AG04450 (cell line): Measurements from ENCODE around the gene FIS1. TPM values are rescaled to one million over a fixed set of nuclear protein-coding genes. Genes with fewer than 3 reads are reported as not detected.
A peak's percentile ranks its signal among the peaks of the same experiment; 100 is the strongest.
"Not testable (repeated sequence)": the region's sequence is repeated elsewhere in the genome, so short reads cannot be mapped to it uniquely, and the experiment has no call there.

Experiments
- CTCF ChIA-PET: fragments of 300-600, 350-600 bp; formaldehyde crosslinking; extraction: SDS; loops from one replicate; lab custom pipeline; 2022; ENCODE audit warnings: antibody characterized with exemption, inconsistent platforms; lab: Charles Lee
- POLR2A ChIA-PET: fragments of 350-600 bp; formaldehyde crosslinking; extraction: SDS; loops from one replicate; lab custom pipeline; 2021; ENCODE audit warnings: antibody characterized with exemption, inconsistent platforms; lab: Yijun Ruan, JAX
- DNase-seq: peaks from one replicate; pipeline ENCODE4 v3.0.0-alpha.2; 2011; ENCODE audit warnings: low read depth, low spot score
- H3K27ac ChIP-seq: one replicate; pipeline ENCODE4 v1.5.1; 2012; ENCODE audit warnings: low read depth, low read length, control low read depth
- H3K27me3 ChIP-seq: one replicate; pipeline ENCODE4 v1.6.0; 2012; ENCODE audit warnings: low read length; ENCODE audit not compliant: control insufficient read depth, insufficient read depth
- H3K4me3 ChIP-seq: 2 replicates; pipeline ENCODE4 v1.5.1; 2011; ENCODE audit warnings: mild to moderate bottlenecking, low read depth, low read length, control low read depth
- H3K9me3 ChIP-seq: 2 replicates; pipeline ENCODE4 v1.5.1; 2012; ENCODE audit warnings: low read length; ENCODE audit not compliant: control insufficient read depth, insufficient read depth
- polyA plus RNA-seq: library from polyadenylated mRNA; depleted of rRNA; stranded (reverse); fragments of >200 nt; gene quantifications from 2 replicates; pipeline ENCODE4 v1.2.3, GENCODE V29; 2011
- TF ChIP-seq, protein P1 (sequence below): IDR thresholded peaks from 2 replicates; pipeline ENCODE4 v1.5.1; 2011; ENCODE audit warnings: low read depth, low read length, control low read depth, inconsistent platforms

FIS1 gene
- polyA plus RNA-seq, 1 experiment = 170 TPM

DNA sequence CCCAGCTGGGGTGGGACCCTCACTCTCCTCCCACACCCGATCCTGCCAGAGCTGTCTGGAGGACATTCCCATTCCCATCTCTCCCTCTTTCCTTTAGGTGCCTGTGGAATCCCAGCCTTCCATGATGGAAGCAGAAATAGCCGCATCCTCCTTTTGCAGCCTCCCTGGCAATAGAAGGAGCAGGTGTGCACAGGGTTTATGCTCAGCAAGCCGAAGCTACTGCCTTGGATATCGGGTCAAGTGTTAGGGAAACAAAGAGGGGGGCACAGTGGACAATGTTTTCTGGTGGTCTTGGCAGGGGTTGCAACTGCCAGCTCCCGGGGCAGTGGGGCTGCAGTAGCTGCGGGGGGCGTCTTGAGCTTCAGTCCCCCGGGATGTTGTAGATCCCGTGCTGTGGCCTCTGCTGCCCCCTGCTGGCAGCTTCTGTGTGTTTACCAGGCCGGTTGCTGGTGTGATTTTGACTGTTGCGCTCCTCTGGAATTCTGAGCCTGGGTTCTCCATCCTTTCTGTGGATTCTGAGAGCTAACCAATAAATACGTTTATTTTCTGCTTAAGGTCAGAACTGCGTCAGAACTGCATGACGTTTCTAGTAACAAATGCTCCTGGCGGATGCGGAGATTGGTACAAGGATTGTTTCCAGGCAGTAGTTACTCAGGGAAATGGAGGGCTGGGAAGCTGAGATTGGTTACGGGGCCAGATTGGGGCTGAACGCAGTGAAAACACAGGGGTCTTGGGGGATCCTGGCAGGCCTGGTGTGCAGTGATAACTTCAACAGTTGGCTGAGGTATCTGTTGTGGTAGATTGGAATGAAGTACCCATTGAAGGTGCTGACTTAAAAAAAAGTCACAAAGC is 45.5 kb upstream of the FIS1 start:
- TF ChIP-seq, protein P1, sequence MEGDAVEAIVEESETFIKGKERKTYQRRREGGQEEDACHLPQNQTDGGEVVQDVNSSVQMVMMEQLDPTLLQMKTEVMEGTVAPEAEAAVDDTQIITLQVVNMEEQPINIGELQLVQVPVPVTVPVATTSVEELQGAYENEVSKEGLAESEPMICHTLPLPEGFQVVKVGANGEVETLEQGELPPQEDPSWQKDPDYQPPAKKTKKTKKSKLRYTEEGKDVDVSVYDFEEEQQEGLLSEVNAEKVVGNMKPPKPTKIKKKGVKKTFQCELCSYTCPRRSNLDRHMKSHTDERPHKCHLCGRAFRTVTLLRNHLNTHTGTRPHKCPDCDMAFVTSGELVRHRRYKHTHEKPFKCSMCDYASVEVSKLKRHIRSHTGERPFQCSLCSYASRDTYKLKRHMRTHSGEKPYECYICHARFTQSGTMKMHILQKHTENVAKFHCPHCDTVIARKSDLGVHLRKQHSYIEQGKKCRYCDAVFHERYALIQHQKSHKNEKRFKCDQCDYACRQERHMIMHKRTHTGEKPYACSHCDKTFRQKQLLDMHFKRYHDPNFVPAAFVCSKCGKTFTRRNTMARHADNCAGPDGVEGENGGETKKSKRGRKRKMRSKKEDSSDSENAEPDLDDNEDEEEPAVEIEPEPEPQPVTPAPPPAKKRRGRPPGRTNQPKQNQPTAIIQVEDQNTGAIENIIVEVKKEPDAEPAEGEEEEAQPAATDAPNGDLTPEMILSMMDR = peak; percentile 52
- DNase-seq, H3K9me3 ChIP-seq, POLR2A ChIA-PET, H3K27ac ChIP-seq, H3K4me3 ChIP-seq: not testable (repeated sequence)
- H3K27me3 ChIP-seq = peaks cover 34% of the 10 kb centered on the region
- CTCF ChIA-PET = interaction anchor here (0.6 to 2.0 kb wide), 11 partner anchors 8 to 234 kb away, joined by 3 to 12 read pairs (median 4); partner anchors contain the start of genes PLOD3 and ZNHIT1

DNA sequence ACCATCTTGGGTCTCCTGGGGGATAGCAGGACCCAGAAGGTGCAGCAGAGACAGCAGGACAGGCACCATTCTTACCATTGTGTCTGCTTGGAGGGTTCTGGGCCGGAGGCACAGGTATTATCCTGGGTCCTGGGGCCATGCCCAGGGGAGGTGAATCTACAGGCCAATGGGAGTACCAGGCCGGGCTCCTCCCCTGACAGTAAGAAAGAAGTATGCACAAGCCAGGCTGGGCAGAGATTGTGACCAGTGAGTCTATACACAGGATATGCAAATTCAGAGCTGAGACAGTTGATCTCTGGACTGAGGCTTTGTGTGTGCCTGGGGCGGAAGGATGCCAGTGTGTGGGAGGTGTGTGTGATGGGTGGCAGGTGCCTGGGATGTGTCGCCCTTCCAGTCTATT is 44.8 kb upstream of the FIS1 start:
- CTCF ChIA-PET = interaction anchor here (1.4 to 2.0 kb wide), 3 partner anchors 13 to 145 kb away, joined by 3 to 12 read pairs (median 3); no protein-coding TSS in a partner anchor
- H3K9me3 ChIP-seq, DNase-seq, H3K4me3 ChIP-seq, H3K27ac ChIP-seq, POLR2A ChIA-PET: not testable (repeated sequence)
- peaks cover 30% of the 10 kb centered on the region for H3K27me3 ChIP-seq

- H3K27me3 ChIP-seq = peaks cover 23% of the 10 kb centered on the region
- peaks cover 2% of the 10 kb centered on the region; the same call in 1 of the 2 replicates for H3K9me3 ChIP-seq
- H3K27ac ChIP-seq = no peak overlapping the region
- TF ChIP-seq, protein P1 = no peak
- no peak for DNase-seq
- H3K4me3 ChIP-seq = no peak overlapping the region
- ChIA-PET POLR2A (no interaction called here), CTCF (interaction anchor here (1.0 kb wide), 1 partner anchor 144 kb away, joined by 3 read pairs; no protein-coding TSS in a partner anchor)
These were observed 43.6 kb upstream of the FIS1 start for GRCh38 chr7:101288439-101288838.

DNA sequence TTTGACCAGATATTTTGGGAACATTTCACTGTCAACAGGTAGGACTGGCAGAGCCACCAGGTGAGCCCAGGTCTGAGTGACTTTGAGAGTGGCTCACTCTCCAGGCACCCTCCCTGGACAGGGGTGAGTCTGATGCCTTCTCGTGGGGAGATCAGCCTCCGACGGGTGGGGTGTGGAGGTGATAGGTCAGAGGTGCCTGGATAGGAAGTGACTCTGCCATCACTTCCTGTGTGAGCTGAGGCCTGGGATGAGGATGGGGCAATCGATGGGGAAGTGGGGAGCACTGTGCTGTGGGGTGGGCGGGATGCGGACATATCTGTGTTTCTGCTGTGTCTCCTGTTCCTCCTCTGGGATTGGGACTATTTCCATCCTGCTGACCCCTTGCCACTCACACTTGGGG is 42.2 kb upstream of the FIS1 start:
- H3K4me3 ChIP-seq = no peak overlapping the region
- H3K27me3 ChIP-seq = peaks cover 17% of the 10 kb centered on the region
- H3K9me3 ChIP-seq = peaks cover 2% of the 10 kb centered on the region
- POLR2A ChIA-PET = no interaction called here
- TF ChIP-seq, protein P1 = no peak
- CTCF ChIA-PET = no interaction called here
- no peak for DNase-seq
- no peak overlapping the region for H3K27ac ChIP-seq

- CTCF ChIA-PET = interaction anchor here (4.2 kb wide), 1 partner anchor 142 kb away, joined by 94 read pairs; no protein-coding TSS in a partner anchor
- H3K27me3 ChIP-seq = peaks cover 17% of the 10 kb centered on the region
- H3K9me3 ChIP-seq, DNase-seq, H3K27ac ChIP-seq, POLR2A ChIA-PET, H3K4me3 ChIP-seq: not testable (repeated sequence)
These were observed 41.0 kb upstream of the FIS1 start for GRCh38 chr7:101285880-101286279.

DNA sequence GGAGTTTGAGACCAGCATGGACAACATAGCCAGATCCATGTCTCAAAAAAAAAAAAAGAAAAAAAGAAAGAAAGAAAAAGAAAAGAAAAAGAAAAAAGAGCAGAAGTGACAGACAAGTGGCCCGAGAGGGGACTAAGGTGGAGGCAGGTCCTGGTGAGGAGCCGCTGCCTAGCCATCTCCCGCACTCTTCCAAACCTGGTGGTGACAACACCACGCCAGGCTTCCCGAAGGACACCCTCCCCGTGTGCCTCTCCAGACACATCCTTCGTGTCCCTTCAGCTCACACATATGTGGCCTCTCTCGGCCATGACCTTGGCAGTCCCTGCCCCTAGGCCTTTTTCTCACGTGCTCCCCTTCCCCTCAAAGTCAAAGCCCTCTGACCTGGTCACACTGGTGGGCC is 40.3 kb upstream of the FIS1 start:
- DNase-seq = no peak
- H3K4me3 ChIP-seq = no peak overlapping the region
- no peak overlapping the region for H3K27ac ChIP-seq
- H3K9me3 ChIP-seq = peaks cover 2% of the 10 kb centered on the region
- TF ChIP-seq, protein P1 = no peak
- H3K27me3 ChIP-seq = peaks cover 17% of the 10 kb centered on the region
- ChIA-PET POLR2A (interaction anchor here (0.7 kb wide), 1 partner anchor 18 kb away, joined by 7 read pairs; no protein-coding TSS in a partner anchor), CTCF (interaction anchor here (4.2 kb wide), 1 partner anchor 141 kb away, joined by 94 read pairs; no protein-coding TSS in a partner anchor)

GRCh38 chr7:101280912-101281311 is 36.0 kb upstream of the FIS1 start:
- POLR2A ChIA-PET, H3K9me3 ChIP-seq, DNase-seq, H3K27ac ChIP-seq, H3K4me3 ChIP-seq: not testable (repeated sequence)
- CTCF ChIA-PET = interaction anchor here (0.7 to 1.6 kb wide), 6 partner anchors 10 to 524 kb away, joined by 3 to 9 read pairs (median 5); no protein-coding TSS in a partner anchor
- peaks cover 13% of the 10 kb centered on the region for H3K27me3 ChIP-seq
